Progenitor cell of endocrine pancreas (in vitro differentiated cells): ENCODE data around the gene NTN4. TPM values are rescaled to one million over a fixed set of nuclear protein-coding genes. Genes with fewer than 3 reads are reported as not detected.

Experiments used
- DNase-seq: peaks from one replicate; pipeline ENCODE4 v3.0.0; 2021; ENCODE audit warnings: low spot score; ENCODE audit not compliant: unreplicated experiment
- H3K27ac Mint-ChIP-seq: 2 replicates; pipeline ENCODE4 v1.8.0; 2021; ENCODE audit warnings: mild to moderate bottlenecking, moderate library complexity, mixed read lengths
- H3K27me3 Mint-ChIP-seq: 2 replicates; pipeline ENCODE4 v1.8.0; 2021; ENCODE audit warnings: mixed read lengths
- H3K36me3 Mint-ChIP-seq: 2 replicates; pipeline ENCODE4 v1.8.0; 2022; ENCODE audit warnings: mixed read lengths; ENCODE audit not compliant: insufficient read depth
- H3K4me1 Mint-ChIP-seq: 2 replicates; pipeline ENCODE4 v1.8.0; 2021; ENCODE audit warnings: low read depth, mixed read lengths
- H3K4me3 Mint-ChIP-seq: 2 replicates; pipeline ENCODE4 v1.8.0; 2021; ENCODE audit warnings: low read depth, mild to moderate bottlenecking, moderate library complexity, mixed read lengths
- H3K9me3 Mint-ChIP-seq: 2 replicates; pipeline ENCODE4 v1.8.0; 2021; ENCODE audit warnings: low read depth, mixed read lengths
- CTCF ChIP-seq: fragments of 200-600 bp; sonication (generic); IDR thresholded peaks from one replicate; pipeline ENCODE4 v1.5.0; 2021; ENCODE audit warnings: antibody characterized with exemption, mild to moderate bottlenecking; ENCODE audit not compliant: unreplicated experiment
- total RNA-seq: library from RNA; stranded (reverse); gene quantifications from 2 replicates; pipeline ENCODE4 v1.2.1, GENCODE V29; 2021

NTN4 gene
- total RNA-seq, 1 donor from 2014 or later: 7.4 TPM

- H3K27ac Mint-ChIP-seq: no peak overlapping the region
- H3K27me3 Mint-ChIP-seq: no peaks in the 10 kb centered on the region
- no peaks in the 10 kb centered on the region for H3K36me3 Mint-ChIP-seq
- H3K4me3 Mint-ChIP-seq: no peak overlapping the region
- peaks cover 5% of the 10 kb centered on the region for H3K9me3 Mint-ChIP-seq
- DNase-seq: no peak
- H3K4me1 Mint-ChIP-seq: no peaks in the 10 kb centered on the region
- no peak for TF ChIP-seq CTCF
Measured at GRCh38 chr12:95810411-95810810, 19.8 kb upstream of the NTN4 start.

- no peak overlapping the region for H3K27ac Mint-ChIP-seq
- H3K27me3 Mint-ChIP-seq: no peaks in the 10 kb centered on the region
- peaks cover 3% of the 10 kb centered on the region for H3K4me1 Mint-ChIP-seq
- H3K9me3 Mint-ChIP-seq: peaks cover 5% of the 10 kb centered on the region
- TF ChIP-seq CTCF: no peak
- no peak for DNase-seq
- H3K4me3 Mint-ChIP-seq: no peak overlapping the region
- H3K36me3 Mint-ChIP-seq: no peaks in the 10 kb centered on the region
Measured at GRCh38 chr12:95809000-95809680, 18.6 kb upstream of the NTN4 start.

GRCh38 chr12:95808146-95808545, 17.6 kb upstream of the NTN4 start:
- no peak for DNase-seq
- Mint-ChIP-seq H3K9me3 (peaks cover 8% of the 10 kb centered on the region), H3K4me1 (peaks cover 8% of the 10 kb centered on the region), H3K27me3 (no peaks in the 10 kb centered on the region), H3K27ac (no peak overlapping the region), H3K4me3 (no peak overlapping the region), H3K36me3 (no peaks in the 10 kb centered on the region)
- no peak for TF ChIP-seq CTCF

- no peak overlapping the region for H3K4me3 Mint-ChIP-seq
- no peaks in the 10 kb centered on the region for H3K27me3 Mint-ChIP-seq
- no peak for DNase-seq
- no peaks in the 10 kb centered on the region for H3K36me3 Mint-ChIP-seq
- peaks cover 8% of the 10 kb centered on the region for H3K9me3 Mint-ChIP-seq
- no peak for TF ChIP-seq CTCF
- H3K27ac Mint-ChIP-seq: no peak overlapping the region
- peaks cover 19% of the 10 kb centered on the region for H3K4me1 Mint-ChIP-seq
Measured at GRCh38 chr12:95805864-95806671, 15.5 kb upstream of the NTN4 start.

GRCh38 chr12:95804291-95804690, 13.7 kb upstream of the NTN4 start:
- no peaks in the 10 kb centered on the region for H3K36me3 Mint-ChIP-seq
- no peak for DNase-seq
- no peak overlapping the region for H3K4me3 Mint-ChIP-seq
- H3K4me1 Mint-ChIP-seq: peaks cover 21% of the 10 kb centered on the region
- TF ChIP-seq CTCF: no peak
- no peaks in the 10 kb centered on the region for H3K27me3 Mint-ChIP-seq
- H3K27ac Mint-ChIP-seq: no peak overlapping the region
- peaks cover 8% of the 10 kb centered on the region for H3K9me3 Mint-ChIP-seq
